Prostate gland (tissue), 2 donors: Measurements from ENCODE around the gene RAD1. TPM values are rescaled to one million over a fixed set of nuclear protein-coding genes. Genes with fewer than 3 reads are reported as not detected.

Source experiments
- DNase-seq: peaks from one replicate; pipeline ENCODE4 v3.0.0-alpha.2; 2019; ENCODE audit warnings: low spot score
- H3K27ac ChIP-seq, 2 donors: fragments of 200-600 bp; sonication (generic); 2 replicates each; pipeline ENCODE4 v1.5.1; 2017 to 2019
- H3K27me3 ChIP-seq: fragments of 200-600 bp; sonication (generic); replicated peaks from 2 replicates; pipeline ENCODE4 v1.5.1; 2019; ENCODE audit not compliant: insufficient read depth
- H3K36me3 ChIP-seq, 2 donors: fragments of 200-600 bp; sonication (generic); 1 replicate in 1 of 2; 2 replicates in 1 of 2; pipeline versions ENCODE4 v1.5.1 to v1.8.1; 2017 to 2019
- H3K4me1 ChIP-seq: fragments of 200-600 bp; sonication (generic); replicated peaks from 2 replicates; pipeline ENCODE4 v1.5.1; 2019
- H3K4me3 ChIP-seq, 2 donors: fragments of 200-600 bp; sonication (generic); 2 replicates each; pipeline ENCODE4 v1.5.1; 2017 to 2019
- H3K9me3 ChIP-seq: fragments of 200-600 bp; sonication (generic); 2 replicates; pipeline ENCODE4 v1.5.1; 2017
- CTCF ChIP-seq, 4 experiments: fragments of 200-600 bp in 2 of 4; fragments of 450-650 bp in 2 of 4; sonication (generic) in 2 of 4; IDR thresholded peaks; 1 replicate in 3 of 4; 2 replicates in 1 of 4; pipeline ENCODE4 v1.5.1; 2016 to 2019; ENCODE audit warnings: antibody characterized with exemption in 4 of 4, mild to moderate bottlenecking in 2 of 4, moderate library complexity in 2 of 4
- POLR2A ChIP-seq: fragments of 450-650 bp; IDR thresholded peaks from one replicate; pipeline ENCODE4 v1.6.1; 2016; ENCODE audit warnings: antibody characterized with exemption, mild to moderate bottlenecking
- POLR2AphosphoS5 ChIP-seq: sonication (generic); formaldehyde crosslinking; IDR thresholded peaks from one replicate; pipeline ENCODE4 v1.6.1; 2017; ENCODE audit warnings: antibody characterized with exemption
- WGBS: methylation state at CpG from one replicate; pipeline ENCODE4 v1.1.5; 2018; 5-methylcytosine and 5-hydroxymethylcytosine counted together
- intact Hi-C: fragments of 100-400 bp; cut with DNase I; formaldehyde crosslinking; loops from one replicate; pipeline ENCODE4 v1.14.2; 2022
- total RNA-seq, 2 donors: library from RNA; depleted of rRNA; stranded (reverse); fragments of >200 nt; gene quantifications; one replicate each; pipeline ENCODE4 v1.1.0, GENCODE V29; 2016

Gene RAD1
- total RNA-seq, 2 donors from 2014 or later, result 18.4 to 28.1 TPM

DNA sequence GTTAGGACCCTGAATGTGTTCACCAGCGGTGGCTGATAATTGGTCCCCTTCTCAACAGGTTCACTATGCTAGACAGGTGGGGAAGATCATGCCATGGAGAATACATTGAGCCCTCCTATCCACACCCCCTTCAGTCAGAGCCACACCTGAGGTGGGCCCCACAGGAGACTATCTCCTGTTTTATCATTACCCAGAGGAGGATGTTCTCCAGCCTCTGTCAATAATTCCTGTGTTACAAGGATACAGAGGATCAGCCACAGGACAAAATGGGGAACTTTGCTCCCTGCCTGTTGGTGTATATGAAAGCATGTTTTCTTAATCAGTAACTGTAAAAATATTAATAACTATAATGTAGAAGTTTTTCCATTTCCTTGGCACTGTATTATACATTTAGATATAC lies 25.9 kb downstream of the RAD1 start:
- Histone ChIP-seq H3K27ac (no peak overlapping the region), H3K4me1 (no peaks in the 10 kb centered on the region), H3K27me3 (no peaks in the 10 kb centered on the region), H3K36me3 (no peaks in the 10 kb centered on the region), H3K9me3 (no peaks in the 10 kb centered on the region), H3K4me3 (no peak overlapping the region)
- intact Hi-C loops, result no loop called here
- no peak for DNase-seq
- WGBS, result 100% methylated on average over 1 of the region's 1 CpG
- TF ChIP-seq POLR2A (no peak), CTCF (IDR thresholded peaks at IDR 0.05) (no peak), POLR2AphosphoS5 (no peak)

- WGBS, result 93% methylated on average over 3 of the region's 3 CpGs
Measured at GRCh38 chr5:34886392-34887119, 28.7 kb downstream of the RAD1 start.

DNA sequence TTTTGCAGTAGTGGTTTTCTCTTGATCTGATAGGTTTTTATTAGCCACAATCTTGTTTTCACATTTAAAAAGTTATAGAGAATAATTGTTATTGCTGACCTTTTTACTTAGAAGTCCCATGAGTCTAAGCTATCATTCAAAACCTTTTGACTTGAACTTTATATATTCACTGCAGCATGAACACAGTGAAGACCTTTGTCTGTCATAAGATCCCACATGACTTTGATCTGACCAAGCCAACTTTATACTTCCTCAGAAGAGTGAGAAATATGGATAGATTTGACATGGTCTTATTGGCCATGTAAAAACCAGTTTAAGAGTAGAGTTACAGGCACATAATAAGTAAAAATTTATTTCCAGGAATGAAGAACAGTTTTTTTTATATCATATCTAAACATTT lies 34.1 kb downstream of the RAD1 start:
- H3K4me1 ChIP-seq, result no peaks in the 10 kb centered on the region
- no peak overlapping the region for H3K27ac ChIP-seq
- TF ChIP-seq POLR2AphosphoS5 (no peak), CTCF (IDR thresholded peaks at IDR 0.05) (no peak), POLR2A (no peak)
- no peak for DNase-seq
- no peaks in the 10 kb centered on the region for H3K36me3 ChIP-seq
- intact Hi-C loops, result no loop called here
- no peak overlapping the region for H3K4me3 ChIP-seq
- H3K9me3 ChIP-seq, result no peaks in the 10 kb centered on the region
- no peaks in the 10 kb centered on the region for H3K27me3 ChIP-seq

More at GRCh38 chr5:34886392-34887119, 28.7 kb downstream of the RAD1 start:
- Histone ChIP-seq H3K27ac (no peak overlapping the region), H3K4me1 (no peaks in the 10 kb centered on the region), H3K36me3 (no peaks in the 10 kb centered on the region), H3K27me3 (no peaks in the 10 kb centered on the region), H3K9me3 (no peaks in the 10 kb centered on the region), H3K4me3 (no peak overlapping the region)
- intact Hi-C loops, result no loop called here
- TF ChIP-seq POLR2AphosphoS5 (no peak), CTCF (IDR thresholded peaks at IDR 0.05) (no peak), POLR2A (no peak)
- no peak for DNase-seq

GRCh38 chr5:34876275-34876674 lies 39.0 kb downstream of the RAD1 start:
- DNase-seq, result no peak
- TF ChIP-seq POLR2AphosphoS5 (no peak), CTCF (IDR thresholded peaks at IDR 0.05) (no peak), POLR2A (no peak)
- Histone ChIP-seq H3K27me3 (no peaks in the 10 kb centered on the region), H3K9me3 (no peaks in the 10 kb centered on the region), H3K27ac (no peak overlapping the region), H3K4me3 (no peak overlapping the region), H3K4me1 (no peaks in the 10 kb centered on the region), H3K36me3 (no peaks in the 10 kb centered on the region)
- intact Hi-C loops, result no loop called here

- 95% methylated on average over 2 of the region's 2 CpGs for WGBS
- no peaks in the 10 kb centered on the region for H3K4me1 ChIP-seq
- no peak overlapping the region for H3K4me3 ChIP-seq
- DNase-seq, result no peak
- intact Hi-C loops, result no loop called here
- H3K27ac ChIP-seq, result no peak overlapping the region
- H3K9me3 ChIP-seq, result no peaks in the 10 kb centered on the region
- TF ChIP-seq POLR2AphosphoS5 (no peak), POLR2A (no peak), CTCF (IDR thresholded peaks at IDR 0.05) (no peak)
- no peaks in the 10 kb centered on the region for H3K36me3 ChIP-seq
- no peaks in the 10 kb centered on the region for H3K27me3 ChIP-seq
Measured at GRCh38 chr5:34870382-34870781, 44.9 kb downstream of the RAD1 start.
